AG08396 (cell line): ENCODE measurements around the gene ZNF784.

Experiments used
- DNase-seq: peaks from one replicate; pipeline ENCODE4 v3.0.0; 2012; ENCODE audit warnings: low spot score, mixed read lengths

ZNF784 gene

GRCh38 chr19:55643003-55643886 is 18.9 kb upstream of the ZNF784 start, which contains the start of gene ZNF581:
TSS of gene ZNF581 (plus strand) at chr19:55643649. CDS start at chr19:55644572, 923 bp downstream.
- peak; percentile 91 for DNase-seq

- no peak for DNase-seq
Measured at GRCh38 chr19:55642153-55643002, 18.0 kb upstream of the ZNF784 start.

- no peak for DNase-seq
Measured at GRCh38 chr19:55641426-55642152, 17.2 kb upstream of the ZNF784 start.

DNA sequence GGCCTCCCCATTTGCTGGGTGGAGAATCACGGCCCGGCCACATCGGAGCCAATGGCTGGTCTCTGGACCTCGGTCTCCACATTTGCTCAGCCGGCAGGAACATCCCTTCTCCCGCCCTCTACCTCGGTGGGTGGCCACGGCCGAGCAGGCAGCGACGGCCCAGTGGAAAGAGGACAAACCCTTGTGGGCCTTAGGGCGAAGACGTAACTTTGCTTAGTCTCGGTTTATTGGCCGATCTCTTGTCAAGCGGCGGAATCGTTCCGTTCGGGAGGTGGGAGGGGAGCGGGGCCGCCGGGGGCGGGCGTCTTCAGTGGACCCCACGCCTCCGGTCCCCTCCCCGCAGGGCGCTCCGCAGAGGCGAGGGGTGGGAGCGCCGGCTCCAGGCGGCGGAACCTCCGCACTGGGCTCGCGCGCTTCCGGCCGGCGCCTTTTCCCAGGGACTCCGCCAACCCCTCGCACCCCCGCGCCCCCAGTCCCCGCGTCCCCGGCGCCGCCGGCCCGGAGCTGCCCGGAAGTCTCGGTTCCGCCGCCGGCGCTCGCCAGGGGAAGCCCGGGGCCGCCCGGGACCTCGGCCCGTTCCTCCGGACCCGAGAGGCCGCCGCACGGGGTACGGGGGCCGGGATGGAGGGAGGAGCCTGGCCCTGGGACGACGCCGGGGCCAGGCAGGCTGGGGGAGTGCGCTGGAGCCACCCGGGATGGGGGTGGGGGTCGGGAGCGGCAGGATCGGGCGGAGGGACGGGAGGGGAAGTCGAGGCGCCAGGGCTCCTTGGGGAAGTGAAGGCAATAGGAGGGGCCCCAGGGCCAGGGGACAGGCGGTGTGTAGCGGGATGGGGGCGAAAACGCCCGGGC is 16.4 kb upstream of the ZNF784 start, which contains the start of gene ZNF580:
ZNF580 (plus strand) TSS at position 426 of the 849 bp plus-strand sequence. CDS start 1,507 bp downstream, outside the sequence.
- peak; percentile 86 for DNase-seq

DNA sequence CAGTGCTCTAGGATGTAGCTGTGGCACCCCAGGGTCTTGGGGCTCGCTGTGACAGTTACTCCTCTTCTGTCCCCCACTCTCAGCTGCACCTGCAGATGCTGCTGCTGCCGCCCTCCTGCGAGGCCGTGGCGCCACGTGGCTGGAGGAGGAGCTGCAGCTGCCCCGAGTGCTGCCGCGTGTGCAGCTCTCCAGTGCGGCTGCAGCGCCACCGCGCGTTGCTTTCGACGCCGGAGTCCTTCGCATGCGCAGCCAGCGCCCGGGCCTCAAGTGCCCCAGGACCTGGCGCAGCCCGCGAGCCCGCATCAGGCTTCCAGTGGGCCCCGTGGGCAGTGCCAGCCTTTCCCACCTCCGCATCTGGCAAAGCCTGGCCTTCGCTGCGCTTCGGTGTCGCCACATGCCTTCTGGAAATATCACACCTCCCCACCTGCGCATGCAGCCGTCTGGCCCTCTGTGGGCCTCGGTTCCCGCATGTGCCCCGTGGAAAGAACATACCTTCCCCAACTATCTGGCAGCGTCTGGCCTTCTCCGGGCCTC is 15.7 kb upstream of the ZNF784 start:
- DNase-seq = peak; percentile 73

DNA sequence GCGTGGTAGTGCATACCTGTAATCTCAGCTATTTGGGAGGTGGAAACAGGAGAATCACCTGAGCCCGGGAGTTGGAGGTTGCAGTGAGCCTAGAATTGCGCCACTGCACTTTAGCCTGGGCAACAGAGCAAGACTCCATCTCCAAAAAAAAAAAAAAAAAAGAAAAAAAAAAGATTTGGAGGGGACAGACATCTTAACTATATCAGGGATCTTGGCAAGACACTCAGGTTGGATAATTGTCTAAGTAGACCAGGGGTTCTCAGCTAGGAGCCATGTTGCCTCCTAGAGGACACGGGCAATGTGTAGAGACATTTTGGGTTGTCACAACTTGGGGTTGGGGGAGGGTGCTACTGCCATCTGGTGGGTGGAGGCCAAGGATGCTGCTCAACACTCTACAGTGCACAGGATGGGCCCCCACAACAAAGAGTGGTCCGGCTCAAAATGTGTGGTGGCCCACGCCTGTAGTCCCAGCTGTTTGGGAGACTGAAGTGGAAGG is 14.5 kb upstream of the ZNF784 start:
- DNase-seq = no peak

DNA sequence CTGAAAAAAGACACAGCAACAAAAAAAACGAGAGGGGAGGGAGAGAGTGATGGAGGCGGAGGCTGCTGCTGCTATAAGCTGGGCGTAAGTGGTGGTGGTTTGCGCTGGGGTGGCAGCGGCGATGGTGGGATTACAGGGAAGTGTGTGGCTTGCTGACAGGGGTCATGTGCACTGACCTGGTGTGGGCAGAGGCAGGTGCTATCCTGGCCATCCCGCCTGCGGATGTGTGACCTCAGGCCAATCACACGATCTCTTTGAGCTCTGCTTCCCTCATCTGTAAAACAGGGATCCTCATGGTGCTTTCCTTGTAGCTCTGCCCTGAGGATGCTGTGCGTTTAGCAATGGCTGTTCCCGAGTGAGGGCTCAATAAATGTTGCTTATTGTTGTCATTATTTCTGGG is 13.2 kb upstream of the ZNF784 start:
- DNase-seq = no peak

GRCh38 chr19:55636723-55637122 is 12.4 kb upstream of the ZNF784 start:
- no peak for DNase-seq

GRCh38 chr19:55635856-55636440 is 11.6 kb upstream of the ZNF784 start:
- DNase-seq = no peak

DNA sequence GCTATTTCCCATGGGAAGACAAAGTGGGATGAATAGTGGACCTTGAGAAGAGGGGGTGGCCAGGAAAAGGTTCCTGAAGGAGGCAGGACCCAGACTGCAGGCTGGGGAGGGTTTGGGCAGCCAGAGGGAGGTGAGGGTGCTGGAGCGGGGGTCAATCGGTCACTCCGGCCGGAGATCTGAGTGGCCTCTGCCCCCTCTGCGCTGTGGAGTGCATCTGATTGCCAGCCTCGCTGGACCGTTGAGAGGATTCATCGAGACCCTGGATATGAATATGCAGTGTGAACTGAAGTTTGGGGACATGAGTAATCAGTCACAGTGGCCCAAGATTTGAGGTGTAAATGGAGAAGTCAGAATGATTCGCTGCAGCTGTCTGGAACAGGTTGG is 11.0 kb upstream of the ZNF784 start:
- no peak for DNase-seq

GRCh38 chr19:55633861-55634260 is 9.5 kb upstream of the ZNF784 start:
- DNase-seq = no peak

DNA sequence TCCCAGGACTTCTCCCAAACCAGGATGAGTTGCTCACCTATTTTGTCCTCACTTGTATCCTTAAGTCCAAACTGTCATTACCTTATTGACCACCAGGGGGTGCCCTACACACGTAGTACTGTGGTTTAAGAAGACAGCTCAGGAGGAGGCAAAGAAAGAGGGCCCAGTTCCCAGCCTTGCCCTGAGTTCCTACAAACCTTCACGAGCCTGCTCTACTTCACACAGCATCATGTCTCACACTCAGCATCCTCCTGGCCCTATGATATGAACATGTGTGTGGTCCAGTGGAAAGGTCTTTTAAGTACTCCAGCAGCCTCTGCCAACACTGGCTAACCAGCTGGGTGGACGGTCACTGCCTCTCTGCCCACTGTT is 8.1 kb upstream of the ZNF784 start:
- DNase-seq = peak; percentile 72

DNA sequence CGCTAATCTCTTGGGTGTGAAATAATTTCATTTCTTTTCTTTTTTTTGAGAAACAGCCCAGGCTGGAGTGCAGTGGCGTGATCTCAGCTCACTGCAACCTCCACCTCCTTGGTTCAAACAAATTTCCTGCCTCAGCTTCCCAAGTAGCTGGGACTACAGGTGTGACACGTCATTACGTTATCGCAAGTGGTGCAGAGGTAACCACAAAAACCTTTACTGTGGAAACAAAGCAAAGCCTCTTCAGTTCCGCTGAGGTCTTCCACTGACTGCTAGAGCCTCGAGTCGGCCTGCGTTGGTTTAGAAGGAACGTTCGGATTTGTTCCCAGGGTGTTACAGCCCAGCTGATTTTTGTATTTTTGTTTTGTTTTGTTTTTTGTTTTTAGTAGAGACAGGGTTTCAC is 2.0 kb upstream of the ZNF784 start:
- no peak for DNase-seq

DNA sequence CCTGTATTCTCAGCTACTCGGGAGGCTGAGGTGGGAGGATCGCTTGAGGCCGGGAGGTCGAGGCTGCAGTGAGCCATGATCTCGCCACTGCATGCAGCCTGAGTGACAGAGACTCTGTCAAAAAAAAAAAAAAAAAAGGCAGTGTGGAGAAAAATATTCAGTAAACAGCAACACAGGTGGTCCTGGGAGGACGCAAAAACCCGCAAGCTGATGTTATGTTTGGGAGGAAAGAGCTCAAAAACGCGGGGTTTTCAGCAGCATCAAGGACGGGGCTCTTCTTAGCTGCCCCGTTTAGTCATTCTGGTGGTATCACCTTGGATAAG is 599 bp upstream of the ZNF784 start:
- DNase-seq = no peak

DNA sequence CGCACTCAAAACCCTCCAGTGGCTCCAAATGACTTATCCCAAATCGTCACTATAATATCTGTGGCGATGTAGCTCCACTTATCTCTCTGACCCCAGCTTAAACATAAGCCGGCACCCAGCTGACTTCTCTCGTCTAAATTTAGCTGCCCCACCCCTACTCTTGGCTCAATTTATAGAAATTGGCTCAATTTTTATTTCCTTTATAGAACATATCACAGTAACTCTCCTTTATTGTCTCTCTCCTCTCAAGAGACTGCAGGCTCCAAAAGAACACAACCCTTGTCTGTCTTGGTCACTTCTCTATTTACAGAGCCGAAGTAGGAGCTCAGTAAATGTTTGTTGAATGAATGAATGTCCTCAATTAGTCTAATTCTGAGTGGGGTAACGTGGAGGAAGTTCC is 805 bp downstream of the ZNF784 start:
- DNase-seq = no peak

GRCh38 chr19:55623130-55623529 is 1.2 kb downstream of the ZNF784 start:
- no peak for DNase-seq

- DNase-seq = no peak
Measured at GRCh38 chr19:55622242-55622969, 2.0 kb downstream of the ZNF784 start.

DNA sequence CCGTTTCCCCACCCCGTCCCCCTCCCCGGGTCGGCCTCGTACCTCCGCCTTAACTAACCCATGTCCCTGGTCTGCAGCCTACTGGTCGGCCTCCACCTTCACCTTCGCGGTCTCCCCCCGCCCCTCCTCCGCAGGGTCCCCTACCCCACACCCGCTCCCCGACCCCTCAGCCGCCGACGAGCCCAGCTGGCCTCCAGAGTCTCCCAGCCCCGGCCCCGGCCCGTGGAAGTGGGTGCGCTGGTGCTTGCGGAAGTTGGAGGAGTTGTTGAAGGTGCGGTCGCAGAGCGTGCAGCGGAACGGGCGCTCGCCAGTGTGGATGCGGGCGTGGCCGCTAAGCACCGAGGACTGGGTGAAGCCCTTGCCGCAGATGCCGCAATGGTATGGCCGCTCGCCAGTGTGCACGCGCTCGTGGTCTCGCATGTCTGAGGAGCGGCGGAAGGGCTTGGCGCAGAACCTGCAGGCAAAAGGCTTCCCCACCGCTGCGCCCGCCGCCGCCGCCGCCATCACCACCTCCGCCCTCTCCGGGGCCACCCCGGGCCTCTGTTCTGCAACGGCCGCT is 2.6 kb downstream of the ZNF784 start:
- DNase-seq = no peak

DNA sequence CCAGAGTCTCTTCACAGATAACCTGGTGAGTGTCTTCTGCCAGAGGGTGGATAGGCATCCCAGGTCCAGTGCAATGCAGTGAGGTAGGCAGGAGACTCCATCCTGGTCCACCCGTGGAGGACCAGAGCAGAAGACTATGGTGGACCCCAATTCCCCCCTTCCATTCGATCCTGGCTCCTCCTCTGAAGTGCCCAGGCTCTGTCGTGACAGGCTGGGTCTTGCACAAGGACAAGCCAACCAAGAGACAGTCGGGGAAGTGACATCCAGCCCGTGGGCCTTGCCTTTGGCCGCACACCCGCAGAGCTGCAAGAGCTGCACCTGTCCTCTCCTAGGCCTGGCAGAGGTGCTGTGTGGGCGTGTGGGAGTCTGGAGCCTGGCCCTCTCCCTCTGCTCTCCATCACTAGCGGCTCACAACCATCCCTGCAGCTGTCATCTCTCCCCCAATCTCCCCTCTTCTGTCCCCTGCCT is 3.1 kb downstream of the ZNF784 start:
- DNase-seq = no peak
